ENCODE results near the gene TNN. TPM values are rescaled to one million over a fixed set of nuclear protein-coding genes. Genes with fewer than 3 reads are reported as not detected.

Gene TNN
- total RNA-seq, 1 experiment from 2014 or later: 0.11 TPM

- no CpG with 5 or more reads among the region's 2 CpGs for WGBS (ENCODE audit: extremely low coverage, insufficient read length, low lambda C conversion rate)
- no peak overlapping the region for H2BK15ac ChIP-seq (ENCODE audit: low read depth, low read length)
- H3K4me3 Mint-ChIP-seq: no peak overlapping the region
- H3K79me2 ChIP-seq (ENCODE audit: insufficient read depth, low read length): no peaks in the 10 kb centered on the region
- no peak overlapping the region for H4K91ac ChIP-seq (ENCODE audit: insufficient read length, low read depth, low read length)
- no peaks in the 10 kb centered on the region for H3K27me3 ChIP-seq (ENCODE audit: insufficient read depth, low read length)
- H3K18ac ChIP-seq (ENCODE audit: insufficient read length, low read depth, low read length): no peak overlapping the region
- H4K20me1 ChIP-seq (ENCODE audit: control insufficient read depth, insufficient read depth, insufficient read length): no peaks in the 10 kb centered on the region
- no peaks in the 10 kb centered on the region for H3K79me1 ChIP-seq (ENCODE audit: insufficient read depth, low read depth, low read length, poor library complexity, severe bottlenecking)
- no peak overlapping the region for H2BK5ac ChIP-seq (ENCODE audit: insufficient read length, low read length)
- H2BK120ac ChIP-seq (ENCODE audit: low read depth, low read length, poor library complexity, severe bottlenecking): no peak overlapping the region
- no peak for TF ChIP-seq CTCF (conservative IDR thresholded peaks at IDR 0.05)
- H2BK20ac ChIP-seq (ENCODE audit: low read depth, low read length, poor library complexity, severe bottlenecking): no peak overlapping the region
- no peak overlapping the region for H2BK12ac ChIP-seq (ENCODE audit: insufficient read length, low read depth, low read length)
- H3K23ac ChIP-seq (ENCODE audit: insufficient read length, low read depth, low read length): no peak overlapping the region
- H3K9me3 ChIP-seq (ENCODE audit: control insufficient read depth, low read depth, low read length): no peaks in the 10 kb centered on the region
- H3T11ph ChIP-seq (ENCODE audit: low read length): no peak overlapping the region
- no peak overlapping the region for H4K5ac ChIP-seq (ENCODE audit: insufficient read length, low read depth, low read length)
- H3K27me3 Mint-ChIP-seq (ENCODE audit: low read depth): peaks cover 2% of the 10 kb centered on the region; the same call in 1 of the 2 replicates
- H3K27ac ChIP-seq (ENCODE audit: insufficient read length, low read depth, low read length): no peak overlapping the region
- no peaks in the 10 kb centered on the region for H3K4me1 Mint-ChIP-seq
- no peak overlapping the region for H3K56ac ChIP-seq (ENCODE audit: insufficient read length, low read depth, low read length)
- H2AK5ac ChIP-seq (ENCODE audit: insufficient read length, low read length): no peak overlapping the region
- H3K14ac ChIP-seq (ENCODE audit: insufficient read depth, low read length): no peak overlapping the region
- no peaks in the 10 kb centered on the region for H3K36me3 Mint-ChIP-seq (ENCODE audit: insufficient read depth in 1 of 3, low read depth in 3 of 3)
- no peak overlapping the region for H3K9ac ChIP-seq (ENCODE audit: extremely low read depth, insufficient read length, low read length)
- no peak overlapping the region for H2AFZ ChIP-seq (ENCODE audit: low read length)
- no peaks in the 10 kb centered on the region for H3K4me1 ChIP-seq (ENCODE audit: insufficient read depth, low read length)
- no peak overlapping the region for H3K27ac Mint-ChIP-seq
- H4K8ac ChIP-seq (replicated peaks; ENCODE audit: insufficient read length, low read depth, low read length): no peak overlapping the region
- no peaks in the 10 kb centered on the region for H3K23me2 ChIP-seq (ENCODE audit: insufficient read length, low read depth, low read length, poor library complexity, severe bottlenecking)
- no peak overlapping the region for H3K4ac ChIP-seq (ENCODE audit: low read depth, low read length)
- no peak for DNase-seq
- H3K9me3 Mint-ChIP-seq: no peaks in the 10 kb centered on the region
- H3K4me2 ChIP-seq (ENCODE audit: insufficient read depth, insufficient read length, low read length): no peak overlapping the region
Measured at GRCh38 chr1:175050992-175051391, 16.6 kb upstream of the TNN start.
